Umbilical cord (tissue), 2 donors: ENCODE results near the gene AADACL2. TPM values are rescaled to one million over a fixed set of nuclear protein-coding genes. Genes with fewer than 3 reads are reported as not detected.

Source experiments
- DNase-seq: peaks from one replicate; pipeline ENCODE4 v3.0.0-alpha.2; 2015; ENCODE audit warnings: low spot score
- total RNA-seq: library from RNA; depleted of rRNA; stranded (reverse); fragments of >200 nt; gene quantifications from one replicate; pipeline ENCODE4 v1.2.3, GENCODE V29; 2014; ENCODE audit warnings: low replicate concordance; ENCODE audit not compliant: insufficient read depth

The AADACL2 gene
- total RNA-seq, 1 donor from 2014 or later: 8.7 TPM

DNA sequence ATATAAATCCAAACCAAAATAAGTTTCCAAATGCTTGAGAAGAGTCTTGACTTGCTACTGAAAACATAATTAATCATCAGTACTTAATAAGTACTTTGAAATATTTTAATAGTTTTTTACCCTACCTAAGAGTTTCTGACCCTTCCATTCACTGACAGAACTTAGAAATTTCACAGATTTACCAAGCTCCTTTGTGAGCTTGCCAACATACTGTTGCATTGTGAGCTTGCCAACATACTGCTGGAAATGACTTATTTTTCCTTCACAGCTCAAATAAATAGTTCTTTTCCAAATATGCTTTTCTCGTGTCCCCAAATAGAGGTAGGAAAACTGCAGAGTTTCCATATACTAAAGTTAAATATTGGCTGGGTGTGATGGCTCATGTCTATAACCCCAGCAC is 70.5 kb downstream of the AADACL2 start:
- peak; percentile 23 for DNase-seq

DNA sequence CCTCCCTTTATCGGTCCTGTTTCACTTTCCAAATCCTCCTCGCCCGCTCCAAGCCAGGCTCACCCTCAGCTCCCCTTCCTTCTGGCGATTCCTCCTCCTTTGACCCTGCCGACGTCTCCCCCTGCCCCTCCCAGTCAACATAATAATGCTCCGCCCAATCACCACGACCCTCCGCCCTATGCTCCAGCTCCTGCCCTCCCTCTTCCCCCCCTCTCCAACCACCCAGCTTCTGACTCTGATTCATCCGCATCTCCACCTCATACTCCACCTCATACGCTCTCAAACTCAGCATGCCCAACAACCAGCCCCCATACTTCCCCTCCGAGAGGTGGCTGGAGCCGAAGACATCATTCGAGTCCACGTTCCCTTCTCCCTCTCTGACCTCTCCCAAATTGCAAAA is 73.1 kb downstream of the AADACL2 start:
- no peak for DNase-seq

Other genes starting within 250 kb of the AADACL2 start
- gene AADAC, start 80.2 kb downstream of the AADACL2 start, total RNA-seq: not detected
- 1.4 TPM for gene SUCNR1, start 139.7 kb downstream of the AADACL2 start, total RNA-seq